C4-2B (cell line): ENCODE results near the gene MYRFL.

Experiments
- ZFX ChIP-seq: fragments of 450-650 bp; IDR thresholded peaks from 2 replicates; pipeline ENCODE4 v1.6.1; 2017
- TF ChIP-seq, protein P1 (sequence below): fragments of 450-650 bp; conservative IDR thresholded peaks from 2 replicates; pipeline ENCODE4 v1.5.1; 2017; ENCODE audit warnings: mild to moderate bottlenecking

DNA sequence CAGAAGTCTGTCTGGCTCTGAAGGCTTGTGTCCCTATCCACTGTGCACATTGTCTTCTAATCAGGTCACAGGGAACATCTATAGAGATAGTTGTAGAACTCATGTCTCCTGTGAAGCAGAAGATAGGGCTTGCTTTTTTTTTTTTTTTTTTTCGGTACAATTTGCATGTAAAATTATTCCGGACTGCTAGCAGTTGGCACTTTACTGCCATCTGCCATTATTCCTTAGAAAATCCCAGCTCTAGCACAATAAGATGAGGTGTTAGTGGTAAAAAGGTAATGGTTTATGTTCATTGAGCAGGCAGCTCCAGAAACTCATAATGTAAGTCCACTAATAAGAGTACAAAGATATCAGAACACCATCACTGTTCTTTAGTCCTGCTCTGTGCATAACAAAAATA lies 8.7 kb downstream of the MYRFL start:
- TF ChIP-seq, protein P1, sequence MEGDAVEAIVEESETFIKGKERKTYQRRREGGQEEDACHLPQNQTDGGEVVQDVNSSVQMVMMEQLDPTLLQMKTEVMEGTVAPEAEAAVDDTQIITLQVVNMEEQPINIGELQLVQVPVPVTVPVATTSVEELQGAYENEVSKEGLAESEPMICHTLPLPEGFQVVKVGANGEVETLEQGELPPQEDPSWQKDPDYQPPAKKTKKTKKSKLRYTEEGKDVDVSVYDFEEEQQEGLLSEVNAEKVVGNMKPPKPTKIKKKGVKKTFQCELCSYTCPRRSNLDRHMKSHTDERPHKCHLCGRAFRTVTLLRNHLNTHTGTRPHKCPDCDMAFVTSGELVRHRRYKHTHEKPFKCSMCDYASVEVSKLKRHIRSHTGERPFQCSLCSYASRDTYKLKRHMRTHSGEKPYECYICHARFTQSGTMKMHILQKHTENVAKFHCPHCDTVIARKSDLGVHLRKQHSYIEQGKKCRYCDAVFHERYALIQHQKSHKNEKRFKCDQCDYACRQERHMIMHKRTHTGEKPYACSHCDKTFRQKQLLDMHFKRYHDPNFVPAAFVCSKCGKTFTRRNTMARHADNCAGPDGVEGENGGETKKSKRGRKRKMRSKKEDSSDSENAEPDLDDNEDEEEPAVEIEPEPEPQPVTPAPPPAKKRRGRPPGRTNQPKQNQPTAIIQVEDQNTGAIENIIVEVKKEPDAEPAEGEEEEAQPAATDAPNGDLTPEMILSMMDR, result no peak
- TF ChIP-seq ZFX, result no peak
